H9 (cell line): ENCODE results near the gene HUWE1. TPM values are rescaled to one million over a fixed set of nuclear protein-coding genes. Genes with fewer than 3 reads are reported as not detected.

Experiments
- DNase-seq: peaks from one replicate; pipeline ENCODE4 v3.0.0-alpha.2; 2017
- H2AFZ ChIP-seq: one replicate; pipeline ENCODE4 v1.6.1; 2013; ENCODE audit warnings: mild to moderate bottlenecking, low read length, control low read depth, moderate library complexity
- H2AK5ac ChIP-seq: 2 replicates; pipeline ENCODE4 v1.6.1; 2013; ENCODE audit warnings: low read length, control low read depth, mixed read lengths; ENCODE audit not compliant: insufficient read length
- H2BK120ac ChIP-seq: one replicate; pipeline ENCODE4 v1.6.1; 2013; ENCODE audit warnings: low read depth, mild to moderate bottlenecking, low read length, control low read depth, inconsistent platforms; ENCODE audit not compliant: poor library complexity, severe bottlenecking
- H2BK12ac ChIP-seq: 2 replicates; pipeline ENCODE4 v1.6.1; 2013; ENCODE audit warnings: low read length, control low read depth, mixed read lengths, low read depth; ENCODE audit not compliant: insufficient read length
- H2BK15ac ChIP-seq: 2 replicates; pipeline ENCODE4 v1.6.1; 2013; ENCODE audit warnings: low read depth, low read length, control low read depth
- H2BK20ac ChIP-seq: one replicate; pipeline ENCODE4 v1.6.1; 2013; ENCODE audit warnings: low read depth, mild to moderate bottlenecking, low read length, control low read depth, inconsistent platforms; ENCODE audit not compliant: poor library complexity, severe bottlenecking
- H2BK5ac ChIP-seq: 2 replicates; pipeline ENCODE4 v1.6.1; 2013; ENCODE audit warnings: low read length, control low read depth, mixed read lengths; ENCODE audit not compliant: insufficient read length
- H3K14ac ChIP-seq: 2 replicates; pipeline ENCODE4 v1.6.1; 2013; ENCODE audit warnings: low read length, control low read depth; ENCODE audit not compliant: insufficient read depth
- H3K18ac ChIP-seq: 2 replicates; pipeline ENCODE4 v1.6.1; 2013; ENCODE audit warnings: low read depth, mild to moderate bottlenecking, mixed read lengths, low read length, control low read depth; ENCODE audit not compliant: insufficient read length
- H3K23ac ChIP-seq: 2 replicates; pipeline ENCODE4 v1.6.1; 2013; ENCODE audit warnings: low read length, control low read depth, mixed read lengths, low read depth; ENCODE audit not compliant: insufficient read length
- H3K23me2 ChIP-seq: 2 replicates; pipeline ENCODE4 v1.6.1; 2013; ENCODE audit warnings: low read depth, mild to moderate bottlenecking, mixed read lengths, low read length, control low read depth; ENCODE audit not compliant: insufficient read length, poor library complexity, severe bottlenecking
- H3K27ac ChIP-seq: 2 replicates; pipeline ENCODE4 v1.5.1; 2013; ENCODE audit warnings: low read length, control low read depth, mixed read lengths, low read depth; ENCODE audit not compliant: insufficient read length
- H3K27me3 ChIP-seq: 2 replicates; pipeline ENCODE4 v1.6.1; 2013; ENCODE audit warnings: low read length, control low read depth, inconsistent platforms; ENCODE audit not compliant: insufficient read depth
- H3K4ac ChIP-seq: 2 replicates; pipeline ENCODE4 v1.6.1; 2013; ENCODE audit warnings: low read depth, mild to moderate bottlenecking, control low read depth, inconsistent platforms, low read length, moderate library complexity
- H3K4me1 ChIP-seq: 2 replicates; pipeline ENCODE4 v1.6.1; 2013; ENCODE audit warnings: low read length, control low read depth, inconsistent platforms; ENCODE audit not compliant: insufficient read depth
- H3K4me2 ChIP-seq: 2 replicates; pipeline ENCODE4 v1.6.1; 2013; ENCODE audit warnings: low read length, control low read depth, mixed read lengths; ENCODE audit not compliant: insufficient read length, insufficient read depth
- H3K56ac ChIP-seq: 2 replicates; pipeline ENCODE4 v1.6.1; 2013; ENCODE audit warnings: low read depth, mild to moderate bottlenecking, mixed read lengths, low read length, control low read depth; ENCODE audit not compliant: insufficient read length
- H3K79me1 ChIP-seq: 2 replicates; pipeline ENCODE4 v1.6.1; 2013; ENCODE audit warnings: low read depth, mild to moderate bottlenecking, moderate library complexity, low read length, control low read depth, inconsistent platforms; ENCODE audit not compliant: insufficient read depth, poor library complexity, severe bottlenecking
- H3K79me2 ChIP-seq: 2 replicates; pipeline ENCODE4 v1.6.1; 2013; ENCODE audit warnings: low read length, control low read depth, inconsistent platforms; ENCODE audit not compliant: insufficient read depth
- H3K9ac ChIP-seq: 2 replicates; pipeline ENCODE4 v1.6.1; 2013; ENCODE audit warnings: low read length, control low read depth, mixed read lengths; ENCODE audit not compliant: insufficient read length; ENCODE audit errors: extremely low read depth
- H3K9me3 ChIP-seq: one replicate; pipeline ENCODE4 v1.6.1; 2013; ENCODE audit warnings: low read depth, low read length, inconsistent platforms; ENCODE audit not compliant: control insufficient read depth
- H3T11ph ChIP-seq: one replicate; pipeline ENCODE4 v1.6.1; 2013; ENCODE audit warnings: mild to moderate bottlenecking, low read length, control low read depth, inconsistent platforms
- H4K20me1 ChIP-seq: one replicate; pipeline ENCODE4 v1.6.1; 2013; ENCODE audit not compliant: control insufficient read depth, insufficient read length, insufficient read depth
- H4K5ac ChIP-seq: 2 replicates; pipeline ENCODE4 v1.6.1; 2013; ENCODE audit warnings: low read depth, mild to moderate bottlenecking, mixed read lengths, low read length, control low read depth; ENCODE audit not compliant: insufficient read length
- H4K8ac ChIP-seq: replicated peaks from 2 replicates; pipeline ENCODE4 v1.6.1; 2013; ENCODE audit warnings: low read length, control low read depth, mixed read lengths, low read depth; ENCODE audit not compliant: insufficient read length
- H4K91ac ChIP-seq: 2 replicates; pipeline ENCODE4 v1.6.1; 2013; ENCODE audit warnings: low read depth, mild to moderate bottlenecking, moderate library complexity, mixed read lengths, low read length, control low read depth; ENCODE audit not compliant: insufficient read length
- H3K27ac Mint-ChIP-seq, 3 experiments: 2 replicates in 2 of 3; 3 replicates in 1 of 3; pipeline ENCODE4 v1.8.0; 2020 to 2021; ENCODE audit warnings: mixed read lengths in 3 of 3, mild to moderate bottlenecking in 1 of 3, moderate library complexity in 1 of 3
- H3K27me3 Mint-ChIP-seq: 2 replicates; pipeline ENCODE4 v1.8.0; 2021; ENCODE audit warnings: low read depth, mild to moderate bottlenecking, moderate library complexity, mixed read lengths
- H3K36me3 Mint-ChIP-seq, 3 experiments: 2 replicates in 2 of 3; 3 replicates in 1 of 3; pipeline ENCODE4 v1.8.0; 2020 to 2021; ENCODE audit warnings: low read depth in 3 of 3, mixed read lengths in 3 of 3; ENCODE audit not compliant: insufficient read depth in 1 of 3
- H3K4me1 Mint-ChIP-seq, 2 experiments: 2 replicates each; pipeline ENCODE4 v1.8.0; 2020; ENCODE audit warnings: mixed read lengths in 2 of 2
- H3K4me3 Mint-ChIP-seq, 2 experiments: 2 replicates in 1 of 2; 3 replicates in 1 of 2; pipeline ENCODE4 v1.8.0; 2020 to 2021; ENCODE audit warnings: mild to moderate bottlenecking in 2 of 2, mixed read lengths in 2 of 2, moderate library complexity in 1 of 2
- H3K9me3 Mint-ChIP-seq, 2 experiments: 2 replicates in 1 of 2; 3 replicates in 1 of 2; pipeline ENCODE4 v1.8.0; 2020; ENCODE audit warnings: mild to moderate bottlenecking in 2 of 2, mixed read lengths in 2 of 2, moderate library complexity in 1 of 2
- CTCF ChIP-seq: fragments of 200-600 bp; sonication (generic); conservative IDR thresholded peaks from 3 replicates; pipeline ENCODE4 v1.8.0; 2021; ENCODE audit warnings: antibody characterized with exemption, mild to moderate bottlenecking
- WGBS: extraction: QIAGEN DNeasy Blood & Tissue Kit; methylation state at CpG from one replicate; pipeline ENCODE4 v1.1.7; 2013; ENCODE audit warnings: missing lambda C conversion rate, low lambda C conversion rate, mixed read lengths; ENCODE audit not compliant: insufficient read length; ENCODE audit errors: extremely low coverage; 5-methylcytosine and 5-hydroxymethylcytosine counted together
- total RNA-seq: library from RNA; stranded (reverse); gene quantifications from 2 replicates; pipeline ENCODE4 v1.2.1, GENCODE V29; 2021

The HUWE1 gene
- total RNA-seq, 1 experiment from 2014 or later: 230 TPM

DNA sequence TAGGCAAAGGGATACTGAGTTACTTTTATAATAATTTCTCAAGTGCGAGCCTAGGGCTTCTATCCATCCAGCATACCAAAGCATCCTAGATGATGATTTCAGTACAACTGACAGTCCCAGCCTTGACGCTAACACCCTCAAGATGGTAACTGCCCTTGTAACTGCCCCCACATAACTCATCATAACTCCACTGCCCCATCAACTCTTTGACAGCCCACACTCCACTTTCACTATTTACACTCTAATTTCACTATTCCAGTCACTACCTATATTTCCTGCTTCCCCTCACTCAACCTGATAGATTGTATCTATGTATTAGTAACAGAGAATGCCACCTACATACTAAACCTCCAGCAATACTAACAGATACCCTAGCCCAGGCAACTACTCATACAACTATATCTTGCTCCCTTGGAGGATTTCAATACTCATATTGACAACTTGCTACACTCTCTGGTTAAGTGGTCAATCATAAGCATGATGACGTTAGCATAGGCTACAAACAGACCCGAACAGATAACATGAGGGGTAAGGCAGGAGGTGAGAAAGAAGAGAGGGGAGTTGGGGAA, 65.0 kb downstream of the HUWE1 start:
- Histone ChIP-seq H2BK20ac (no peak overlapping the region), H3K9ac (no peak overlapping the region), H3K4me2 (no peak overlapping the region), H2BK15ac (no peak overlapping the region), H4K20me1 (peaks cover 3% of the 10 kb centered on the region), H3K4me1 (no peaks in the 10 kb centered on the region), H3K9me3 (peaks cover 29% of the 10 kb centered on the region), H3K27me3 (no peaks in the 10 kb centered on the region), H3K79me1 (no peaks in the 10 kb centered on the region), H2AFZ (no peak overlapping the region), H4K5ac (no peak overlapping the region), H3K79me2 (no peaks in the 10 kb centered on the region), H3K56ac (no peak overlapping the region), H3K23me2 (no peaks in the 10 kb centered on the region), H2AK5ac (no peak overlapping the region), H4K8ac (no peak overlapping the region), H3K14ac (no peak overlapping the region), H4K91ac (no peak overlapping the region), H2BK120ac (no peak overlapping the region), H3K4ac (no peak overlapping the region), H2BK5ac (no peak overlapping the region), H3K23ac (no peak overlapping the region), H3K27ac (no peak overlapping the region), H2BK12ac (no peak overlapping the region), H3T11ph (no peak overlapping the region), H3K18ac (no peak overlapping the region)
- no peak for TF ChIP-seq CTCF
- Mint-ChIP-seq H3K9me3 (peaks cover 59 to 73% of the 10 kb centered on the region in 2 experiments), H3K4me1 (no peaks in the 10 kb centered on the region), H3K36me3 (peaks cover 43 to 87% (median 77%) of the 10 kb centered on the region in 3 experiments), H3K27ac (no peak overlapping the region), H3K27me3 (no peaks in the 10 kb centered on the region), H3K4me3 (no peak overlapping the region)
- no CpG with 5 or more reads among the region's 4 CpGs for WGBS
- DNase-seq: no peak
